DMS153 treated with DMSO at 0.1 percent for 48 hours (cell line): ENCODE results near the gene CCDC89.
A peak's percentile ranks its signal among the peaks of the same experiment; 100 is the strongest.
"Not testable (repeated sequence)": the region's sequence is repeated elsewhere in the genome, so short reads cannot be mapped to it uniquely, and the experiment has no call there.

ENCODE experiments used
- DNase-seq: peaks from one replicate; lab custom pipeline; 2025; ENCODE audit not compliant: unreplicated experiment; lab: John Stamatoyannopoulos, UW

The CCDC89 gene

GRCh38 chr11:85694385-85694980 lies 8.5 kb upstream of the CCDC89 start:
- DNase-seq = no peak

- DNase-seq = no peak
These were observed 723 bp downstream of the CCDC89 start for GRCh38 chr11:85685125-85685819.

GRCh38 chr11:85682330-85683305 lies 3.4 kb downstream of the CCDC89 start:
- DNase-seq = peak; percentile 19

GRCh38 chr11:85680897-85681296 lies 5.1 kb downstream of the CCDC89 start:
- no peak for DNase-seq

- DNase-seq = no peak
These were observed 6.4 kb downstream of the CCDC89 start for GRCh38 chr11:85679576-85679975.

- DNase-seq = no peak
These were observed 12.6 kb downstream of the CCDC89 start for GRCh38 chr11:85673393-85673792.

GRCh38 chr11:85672105-85672902 lies 13.7 kb downstream of the CCDC89 start:
- no peak for DNase-seq

GRCh38 chr11:85670949-85671663 lies 14.9 kb downstream of the CCDC89 start:
- not testable (repeated sequence) for DNase-seq

GRCh38 chr11:85668157-85668556 lies 17.8 kb downstream of the CCDC89 start:
- no peak for DNase-seq

GRCh38 chr11:85666687-85667086 lies 19.3 kb downstream of the CCDC89 start:
- DNase-seq = no peak

- no peak for DNase-seq
These were observed 20.3 kb downstream of the CCDC89 start for GRCh38 chr11:85665733-85666132.

GRCh38 chr11:85664615-85665481 lies 21.1 kb downstream of the CCDC89 start, which contains the start of gene CREBZF:
TSS of gene CREBZF (minus strand) at chr11:85665129. CDS start at chr11:85664875, 254 bp downstream.
- peak; percentile 90 for DNase-seq

GRCh38 chr11:85663753-85664614 lies 22.0 kb downstream of the CCDC89 start:
- DNase-seq = peak; percentile 44

GRCh38 chr11:85663080-85663752 lies 22.8 kb downstream of the CCDC89 start:
- no peak for DNase-seq

GRCh38 chr11:85661972-85662664 lies 23.9 kb downstream of the CCDC89 start:
- DNase-seq = no peak

- DNase-seq = no peak
These were observed 27.8 kb downstream of the CCDC89 start for GRCh38 chr11:85658180-85658579.

GRCh38 chr11:85656777-85657176 lies 29.2 kb downstream of the CCDC89 start:
- no peak for DNase-seq
